GM12878 (cell line): ENCODE results near the gene ATXN7L3B. TPM values are rescaled to one million over a fixed set of nuclear protein-coding genes. Genes with fewer than 3 reads are reported as not detected.

Experiments
- ASH2L ChIP-seq: fragments of 300-600, 200-600 bp; sonication (generic); IDR thresholded peaks from 2 replicates; pipeline ENCODE4 v1.6.1; 2017; ENCODE audit warnings: low read depth, mild to moderate bottlenecking, borderline replicate concordance
- BRCA1 ChIP-seq: IDR thresholded peaks from 2 replicates; pipeline ENCODE4 v1.6.1; 2011; ENCODE audit warnings: low read depth, low read length, improper control_type of control experiment
- CHD4 ChIP-seq: fragments of 200-600 bp; sonication (generic); IDR thresholded peaks from 2 replicates; pipeline ENCODE4 v1.6.1; 2016; ENCODE audit warnings: mild to moderate bottlenecking
- DPF2 ChIP-seq: fragments of 450-650 bp; IDR thresholded peaks from 2 replicates; pipeline ENCODE4 v1.6.1; 2017; ENCODE audit warnings: mild to moderate bottlenecking
- ESRRA ChIP-seq: IDR thresholded peaks from 2 replicates; pipeline ENCODE4 v1.6.1; 2012; ENCODE audit warnings: mild to moderate bottlenecking, low read length, improper control_type of control experiment
- FOS ChIP-seq: IDR thresholded peaks from 3 replicates; pipeline ENCODE4 v1.6.1; 2011; ENCODE audit warnings: borderline replicate concordance; ENCODE audit not compliant: insufficient read length; ENCODE audit errors: extremely low read depth
- FOXM1 ChIP-seq: IDR thresholded peaks from 2 replicates; pipeline ENCODE4 v1.6.1; 2012; ENCODE audit warnings: low read depth, mild to moderate bottlenecking, inconsistent platforms, low read length, moderate library complexity
- IKZF1 ChIP-seq: fragments of 450-650 bp; conservative IDR thresholded peaks from 2 replicates; pipeline ENCODE4 v1.6.1; 2017; ENCODE audit warnings: antibody characterized with exemption, mild to moderate bottlenecking
- KDM1A ChIP-seq: fragments of 200-600 bp; sonication (generic); IDR thresholded peaks from 2 replicates; pipeline ENCODE4 v1.6.1; 2016; ENCODE audit warnings: borderline replicate concordance
- MTA2 ChIP-seq: fragments of 450-650 bp; IDR thresholded peaks from 2 replicates; pipeline ENCODE4 v1.6.1; 2016; ENCODE audit warnings: low read depth, mild to moderate bottlenecking, moderate library complexity
- MYC ChIP-seq: IDR thresholded peaks from 2 replicates; pipeline ENCODE4 v1.6.1; 2011; ENCODE audit warnings: mild to moderate bottlenecking, low read length, moderate library complexity, inconsistent platforms; ENCODE audit not compliant: insufficient read depth, insufficient replicate concordance, insufficient read length, severe bottlenecking
- NBN ChIP-seq: fragments of 450-650 bp; IDR thresholded peaks from 2 replicates; pipeline ENCODE4 v1.6.1; 2016
- NFIC ChIP-seq: IDR thresholded peaks from 2 replicates; pipeline ENCODE4 v1.6.1; 2012; ENCODE audit warnings: low read depth, mild to moderate bottlenecking, inconsistent platforms, low read length, moderate library complexity
- NFYA ChIP-seq: IDR thresholded peaks from 2 replicates; pipeline ENCODE4 v1.6.1; 2011; ENCODE audit warnings: low read depth, mild to moderate bottlenecking, low read length, improper control_type of control experiment, borderline replicate concordance
- NR2F1 ChIP-seq: fragments of 450-650 bp; conservative IDR thresholded peaks from 2 replicates; pipeline ENCODE4 v1.6.1; 2017; ENCODE audit warnings: mild to moderate bottlenecking
- NRF1 ChIP-seq: conservative IDR thresholded peaks from 2 replicates; pipeline ENCODE4 v1.6.1; 2011; ENCODE audit warnings: mild to moderate bottlenecking, low read depth, low read length, improper control_type of control experiment
- RAD51 ChIP-seq: fragments of 450-650 bp; IDR thresholded peaks from 2 replicates; pipeline ENCODE4 v1.6.1; 2016; ENCODE audit warnings: moderate library complexity, mild to moderate bottlenecking, inconsistent platforms
- SIN3A ChIP-seq: IDR thresholded peaks from 2 replicates; pipeline ENCODE4 v1.6.1; 2012; ENCODE audit warnings: low read depth, low read length, improper control_type of control experiment
- SMAD5 ChIP-seq: IDR thresholded peaks from 2 replicates; pipeline ENCODE4 v1.6.1; 2016; ENCODE audit warnings: antibody characterized with exemption, low read depth
- STAT1 ChIP-seq: fragments of 450-650 bp; conservative IDR thresholded peaks from 2 replicates; pipeline ENCODE4 v1.6.1; 2014; ENCODE audit warnings: antibody characterized with exemption, mild to moderate bottlenecking
- YBX1 ChIP-seq: fragments of 450-650 bp; IDR thresholded peaks from 2 replicates; pipeline ENCODE4 v1.6.1; 2016; ENCODE audit warnings: antibody characterized with exemption
- ZBED1 ChIP-seq: IDR thresholded peaks from 2 replicates; pipeline ENCODE4 v1.6.1; 2016; ENCODE audit warnings: borderline replicate concordance
- ZNF217 ChIP-seq: fragments of 450-650 bp; IDR thresholded peaks from 2 replicates; pipeline ENCODE4 v1.6.1; 2017; ENCODE audit warnings: antibody characterized with exemption, mild to moderate bottlenecking
- polyA plus RNA-seq, 11 experiments: library from polyadenylated mRNA; depleted of rRNA in 4 of 11; unstranded in 6 of 11; stranded (reverse) in 5 of 11; fragments of >200 nt; fragmentation: Nextera tagmentation in 4 of 11; fragmentation: Illumina TruSeq in 1 of 11; extraction: Ambion mirVana in 4 of 11; extraction: Trizol in 1 of 11; gene quantifications; 1 replicate in 1 of 11; 2 replicates in 10 of 11; pipeline versions ENCODE4 v1.2.1 to v1.2.3, GENCODE V29; 2011 to 2016; ENCODE audit warnings: inconsistent platforms in 2 of 11, missing spikeins in 2 of 11, low read depth in 1 of 11
- total RNA-seq, 4 experiments: library from RNA; depleted of rRNA in 3 of 4; stranded (reverse); fragments of >200 nt in 3 of 4; fragmentation: Illumina TruSeq in 1 of 4; extraction: Trizol in 1 of 4; gene quantifications; 2 replicates each; pipeline versions ENCODE4 v1.2.1 to v1.2.3, GENCODE V29; 2013 to 2021
- TF ChIP-seq, protein P1 (sequence below): IDR thresholded peaks from 2 replicates; pipeline ENCODE4 v1.6.1; 2011; ENCODE audit warnings: borderline replicate concordance, low read depth, mild to moderate bottlenecking, moderate library complexity, low read length; ENCODE audit not compliant: insufficient read depth, poor library complexity, severe bottlenecking
- TF ChIP-seq, protein P2 (sequence below): IDR thresholded peaks from 2 replicates; pipeline ENCODE4 v1.6.1; 2012; ENCODE audit warnings: low read depth, low read length, improper control_type of control experiment
- TF ChIP-seq, protein P3 (sequence below): fragments of 450-650 bp; IDR thresholded peaks from 2 replicates; pipeline ENCODE4 v1.6.1; 2014; ENCODE audit warnings: mild to moderate bottlenecking
- TF ChIP-seq, protein P4 (sequence below): fragments of 450-650 bp; IDR thresholded peaks from 2 replicates; pipeline ENCODE4 v1.6.1; 2016; ENCODE audit warnings: mild to moderate bottlenecking, moderate library complexity, borderline replicate concordance

Gene ATXN7L3B
- total and polyA plus RNA-seq, 10 of the 15 experiments (the other 5 are each of a cell fraction or from before 2014, with no cell fraction given): 6.3 to 36.1 (median 21.7) TPM

DNA sequence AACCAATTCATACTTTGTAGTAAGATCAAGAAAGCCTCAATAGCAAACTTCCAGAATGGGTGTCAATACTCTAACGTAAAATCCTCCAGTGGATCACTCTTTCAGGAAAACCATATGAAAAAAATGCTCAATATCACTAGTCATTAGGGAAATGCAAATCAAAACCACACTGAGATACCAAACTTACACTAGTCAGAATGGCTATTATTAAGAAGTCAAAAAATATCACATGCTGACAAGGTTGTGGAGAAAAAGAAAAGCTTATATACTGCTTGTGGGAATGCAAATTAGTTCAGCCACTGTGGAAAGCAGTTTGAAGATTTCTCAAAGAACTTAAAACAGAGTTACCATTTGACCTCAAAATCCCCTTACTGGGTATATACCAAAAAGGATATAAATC is 49.5 kb upstream of the ATXN7L3B start (continued):
- TF ChIP-seq, protein P1, sequence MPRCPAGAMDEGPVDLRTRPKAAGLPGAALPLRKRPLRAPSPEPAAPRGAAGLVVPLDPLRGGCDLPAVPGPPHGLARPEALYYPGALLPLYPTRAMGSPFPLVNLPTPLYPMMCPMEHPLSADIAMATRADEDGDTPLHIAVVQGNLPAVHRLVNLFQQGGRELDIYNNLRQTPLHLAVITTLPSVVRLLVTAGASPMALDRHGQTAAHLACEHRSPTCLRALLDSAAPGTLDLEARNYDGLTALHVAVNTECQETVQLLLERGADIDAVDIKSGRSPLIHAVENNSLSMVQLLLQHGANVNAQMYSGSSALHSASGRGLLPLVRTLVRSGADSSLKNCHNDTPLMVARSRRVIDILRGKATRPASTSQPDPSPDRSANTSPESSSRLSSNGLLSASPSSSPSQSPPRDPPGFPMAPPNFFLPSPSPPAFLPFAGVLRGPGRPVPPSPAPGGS: no peak
- no peak for TF ChIP-seq MYC
- no peak for TF ChIP-seq SMAD5
- peak; percentile 42 for TF ChIP-seq IKZF1
- no peak for TF ChIP-seq ASH2L
- TF ChIP-seq DPF2: 0 out of 2 replicates have a peak, but pooled peaks have one; percentile 32
- TF ChIP-seq STAT1: no peak
- TF ChIP-seq, protein P2, sequence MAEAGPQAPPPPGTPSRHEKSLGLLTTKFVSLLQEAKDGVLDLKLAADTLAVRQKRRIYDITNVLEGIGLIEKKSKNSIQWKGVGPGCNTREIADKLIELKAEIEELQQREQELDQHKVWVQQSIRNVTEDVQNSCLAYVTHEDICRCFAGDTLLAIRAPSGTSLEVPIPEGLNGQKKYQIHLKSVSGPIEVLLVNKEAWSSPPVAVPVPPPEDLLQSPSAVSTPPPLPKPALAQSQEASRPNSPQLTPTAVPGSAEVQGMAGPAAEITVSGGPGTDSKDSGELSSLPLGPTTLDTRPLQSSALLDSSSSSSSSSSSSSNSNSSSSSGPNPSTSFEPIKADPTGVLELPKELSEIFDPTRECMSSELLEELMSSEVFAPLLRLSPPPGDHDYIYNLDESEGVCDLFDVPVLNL: no peak
- TF ChIP-seq RAD51: peak; percentile 63
- no peak for TF ChIP-seq YBX1
- TF ChIP-seq FOXM1: no peak
- TF ChIP-seq NBN: 0 out of 2 replicates have a peak, but pooled peaks have one; percentile 24
- no peak for TF ChIP-seq BRCA1
- no peak for TF ChIP-seq SIN3A
- TF ChIP-seq ESRRA: no peak
- no peak for TF ChIP-seq KDM1A
- TF ChIP-seq CHD4: no peak
- TF ChIP-seq, protein P3, sequence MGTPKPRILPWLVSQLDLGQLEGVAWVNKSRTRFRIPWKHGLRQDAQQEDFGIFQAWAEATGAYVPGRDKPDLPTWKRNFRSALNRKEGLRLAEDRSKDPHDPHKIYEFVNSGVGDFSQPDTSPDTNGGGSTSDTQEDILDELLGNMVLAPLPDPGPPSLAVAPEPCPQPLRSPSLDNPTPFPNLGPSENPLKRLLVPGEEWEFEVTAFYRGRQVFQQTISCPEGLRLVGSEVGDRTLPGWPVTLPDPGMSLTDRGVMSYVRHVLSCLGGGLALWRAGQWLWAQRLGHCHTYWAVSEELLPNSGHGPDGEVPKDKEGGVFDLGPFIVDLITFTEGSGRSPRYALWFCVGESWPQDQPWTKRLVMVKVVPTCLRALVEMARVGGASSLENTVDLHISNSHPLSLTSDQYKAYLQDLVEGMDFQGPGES: no peak
- TF ChIP-seq NR2F1: peak; percentile 37; the same call in 1 of the 2 replicates
- peak; percentile 85 for TF ChIP-seq MTA2
- no peak for TF ChIP-seq NFIC
- TF ChIP-seq, protein P4, sequence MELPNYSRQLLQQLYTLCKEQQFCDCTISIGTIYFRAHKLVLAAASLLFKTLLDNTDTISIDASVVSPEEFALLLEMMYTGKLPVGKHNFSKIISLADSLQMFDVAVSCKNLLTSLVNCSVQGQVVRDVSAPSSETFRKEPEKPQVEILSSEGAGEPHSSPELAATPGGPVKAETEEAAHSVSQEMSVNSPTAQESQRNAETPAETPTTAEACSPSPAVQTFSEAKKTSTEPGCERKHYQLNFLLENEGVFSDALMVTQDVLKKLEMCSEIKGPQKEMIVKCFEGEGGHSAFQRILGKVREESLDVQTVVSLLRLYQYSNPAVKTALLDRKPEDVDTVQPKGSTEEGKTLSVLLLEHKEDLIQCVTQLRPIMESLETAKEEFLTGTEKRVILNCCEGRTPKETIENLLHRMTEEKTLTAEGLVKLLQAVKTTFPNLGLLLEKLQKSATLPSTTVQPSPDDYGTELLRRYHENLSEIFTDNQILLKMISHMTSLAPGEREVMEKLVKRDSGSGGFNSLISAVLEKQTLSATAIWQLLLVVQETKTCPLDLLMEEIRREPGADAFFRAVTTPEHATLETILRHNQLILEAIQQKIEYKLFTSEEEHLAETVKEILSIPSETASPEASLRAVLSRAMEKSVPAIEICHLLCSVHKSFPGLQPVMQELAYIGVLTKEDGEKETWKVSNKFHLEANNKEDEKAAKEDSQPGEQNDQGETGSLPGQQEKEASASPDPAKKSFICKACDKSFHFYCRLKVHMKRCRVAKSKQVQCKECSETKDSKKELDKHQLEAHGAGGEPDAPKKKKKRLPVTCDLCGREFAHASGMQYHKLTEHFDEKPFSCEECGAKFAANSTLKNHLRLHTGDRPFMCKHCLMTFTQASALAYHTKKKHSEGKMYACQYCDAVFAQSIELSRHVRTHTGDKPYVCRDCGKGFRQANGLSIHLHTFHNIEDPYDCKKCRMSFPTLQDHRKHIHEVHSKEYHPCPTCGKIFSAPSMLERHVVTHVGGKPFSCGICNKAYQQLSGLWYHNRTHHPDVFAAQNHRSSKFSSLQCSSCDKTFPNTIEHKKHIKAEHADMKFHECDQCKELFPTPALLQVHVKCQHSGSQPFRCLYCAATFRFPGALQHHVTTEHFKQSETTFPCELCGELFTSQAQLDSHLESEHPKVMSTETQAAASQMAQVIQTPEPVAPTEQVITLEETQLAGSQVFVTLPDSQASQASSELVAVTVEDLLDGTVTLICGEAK: no peak
- TF ChIP-seq FOS: no peak
- no peak for TF ChIP-seq NRF1
- no peak for TF ChIP-seq ZBED1
- TF ChIP-seq NFYA: no peak
- TF ChIP-seq ZNF217: no peak
